GM19467 (cell line): ENCODE results near the gene ATP9B.
"Not testable (repeated sequence)": the region's sequence is repeated elsewhere in the genome, so short reads cannot be mapped to it uniquely, and the experiment has no call there.

Experiments used
- ATAC-seq: cut with Tn5 transposase; IDR thresholded peaks from one replicate; pipeline ENCODE4 v1.9.1; 2021; ENCODE audit warnings: mild to moderate bottlenecking, moderate library complexity; ENCODE audit not compliant: unreplicated experiment

Gene ATP9B

DNA sequence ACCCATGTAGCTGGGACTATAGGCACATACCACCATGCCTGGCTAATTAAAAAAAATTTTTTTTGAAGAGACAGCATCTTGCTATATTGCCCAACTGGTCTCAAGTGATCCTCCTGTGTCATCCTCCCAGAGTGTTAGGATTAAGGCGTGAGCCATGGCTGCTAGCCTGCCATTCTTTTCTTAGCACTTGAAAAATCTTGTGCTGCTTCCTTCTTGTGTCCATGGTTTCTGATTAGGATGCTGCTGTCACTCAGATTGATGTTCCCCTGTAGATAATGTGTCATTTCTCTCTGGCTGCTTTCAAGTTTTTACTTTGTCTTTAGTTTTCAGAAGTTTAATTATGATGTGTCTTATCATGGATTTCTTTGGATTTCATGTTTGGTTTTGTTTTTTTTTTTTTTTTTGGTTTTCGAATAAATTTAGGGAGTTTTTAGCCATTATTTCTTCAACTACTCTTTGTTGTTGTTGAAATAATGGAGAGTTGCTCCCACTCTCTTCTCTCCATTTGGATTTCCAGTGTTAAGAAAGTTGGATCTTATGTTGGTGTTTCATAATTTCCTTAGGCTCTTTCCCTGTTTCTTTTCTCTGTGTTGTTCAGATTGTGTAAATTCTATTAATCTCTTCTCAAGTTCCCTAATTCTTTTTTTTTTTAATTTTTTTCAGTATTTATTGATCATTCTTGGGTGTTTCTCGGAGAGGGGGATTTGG is 2.5 kb downstream of the ATP9B start:
- ATAC-seq: no peak

- ATAC-seq: not testable (repeated sequence)
Measured at GRCh38 chr18:79072655-79073054, 3.5 kb downstream of the ATP9B start.

DNA sequence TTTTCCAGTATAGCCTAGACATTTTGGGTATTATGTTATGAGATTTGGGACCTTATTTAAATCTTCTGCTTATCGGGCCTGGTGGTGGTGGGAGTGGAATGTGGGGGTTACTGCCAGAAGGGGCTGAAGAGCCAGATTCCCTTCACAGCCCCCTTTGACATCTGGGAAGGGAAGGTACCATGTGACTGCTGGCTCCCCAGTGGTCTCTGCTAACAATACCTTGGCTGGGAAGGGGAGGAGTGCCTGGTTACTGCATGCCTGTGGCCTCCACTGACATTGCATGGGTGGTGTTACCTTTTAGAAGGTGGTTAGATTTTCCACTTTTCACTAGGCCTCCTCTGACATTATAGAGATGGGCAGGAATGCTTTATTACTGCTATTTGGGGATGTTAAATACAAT is 8.0 kb downstream of the ATP9B start:
- ATAC-seq: no peak

DNA sequence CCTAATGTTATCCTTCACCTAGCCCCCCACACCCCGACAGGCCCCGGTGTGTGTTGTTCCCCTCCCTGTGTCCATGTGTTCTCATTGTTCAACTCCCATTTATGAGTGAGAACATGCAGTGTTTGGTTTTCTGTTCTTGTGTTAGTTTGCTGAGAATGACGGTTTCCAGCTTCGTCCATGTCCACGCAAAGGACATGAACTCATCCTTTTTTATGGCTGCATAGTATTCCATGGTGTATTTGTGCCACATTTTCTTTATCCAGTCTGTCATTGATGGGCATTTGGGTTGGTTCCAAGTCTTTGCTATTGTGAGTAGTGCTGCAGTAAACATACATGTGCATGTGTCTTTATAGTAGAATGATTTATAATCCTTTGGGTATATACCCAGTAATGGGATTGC is 9.6 kb downstream of the ATP9B start:
- not testable (repeated sequence) for ATAC-seq

- ATAC-seq: no peak
Measured at GRCh38 chr18:79092874-79093273, 23.7 kb downstream of the ATP9B start.

GRCh38 chr18:79093986-79094385 is 24.8 kb downstream of the ATP9B start:
- ATAC-seq: no peak

GRCh38 chr18:79095216-79095615 is 26.0 kb downstream of the ATP9B start:
- ATAC-seq: no peak

GRCh38 chr18:79100944-79101343 is 31.8 kb downstream of the ATP9B start:
- no peak for ATAC-seq

DNA sequence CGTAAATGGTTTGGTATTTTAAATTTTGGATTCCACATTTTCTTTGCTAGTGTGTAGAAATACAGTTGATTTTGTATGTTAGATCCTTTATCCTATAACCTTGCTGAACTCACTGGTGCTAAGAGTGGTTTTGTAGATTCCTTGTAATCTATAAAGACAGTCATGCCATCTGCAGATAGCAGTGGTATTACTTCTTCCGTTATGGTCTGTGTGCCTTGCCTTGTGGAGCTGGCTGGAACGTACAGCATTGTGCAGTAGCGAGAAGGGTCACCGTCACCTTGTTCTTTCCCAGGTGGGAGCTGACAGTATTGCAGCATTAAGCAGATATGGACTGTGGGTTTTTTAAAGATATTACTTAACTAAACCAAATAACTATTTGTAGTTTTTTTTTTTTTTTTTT is 33.7 kb downstream of the ATP9B start:
- ATAC-seq: no peak

DNA sequence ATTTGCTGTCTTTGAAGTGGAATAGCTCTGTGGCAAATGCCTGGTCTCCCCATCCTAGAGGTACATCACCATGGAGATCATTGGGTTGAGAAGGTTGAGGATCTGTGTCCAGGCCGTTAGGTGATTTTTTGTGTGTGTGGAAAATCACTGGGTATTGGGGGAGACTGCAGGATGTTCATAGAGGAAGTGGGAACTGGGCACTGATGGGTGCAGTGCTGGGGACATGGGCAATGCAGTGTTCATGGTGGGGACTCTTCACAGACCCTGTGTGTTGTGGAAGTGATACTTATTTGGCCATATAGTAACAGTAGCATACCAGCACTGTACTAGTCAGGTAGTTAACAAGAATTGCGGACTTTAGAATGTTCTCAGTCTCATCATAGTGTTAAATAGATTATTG is 34.9 kb downstream of the ATP9B start:
- ATAC-seq: no peak

- no peak for ATAC-seq
Measured at GRCh38 chr18:79105455-79105854, 36.3 kb downstream of the ATP9B start.

DNA sequence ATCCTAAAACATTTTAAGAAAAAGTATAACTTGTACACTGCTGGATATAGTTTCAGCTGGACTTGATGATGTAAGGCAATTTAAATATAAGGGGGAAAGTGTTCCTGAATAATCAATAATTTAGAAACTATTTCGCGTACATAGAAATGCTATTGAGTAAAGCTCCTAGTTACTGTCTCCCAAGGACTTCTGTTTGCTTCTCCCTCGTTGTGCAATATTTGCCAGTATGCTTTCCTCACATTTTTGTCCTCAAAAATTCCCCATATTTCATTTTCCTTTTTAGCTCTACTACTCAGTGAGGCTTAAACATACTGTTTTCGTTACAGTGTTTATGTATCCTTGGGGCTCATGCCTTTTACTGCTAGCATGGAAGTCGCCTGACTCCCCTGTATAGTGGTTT is 36.9 kb downstream of the ATP9B start:
- ATAC-seq: no peak

- no peak for ATAC-seq
Measured at GRCh38 chr18:79107886-79108285, 38.7 kb downstream of the ATP9B start.

GRCh38 chr18:79108549-79109215 is 39.5 kb downstream of the ATP9B start:
- ATAC-seq: no peak

GRCh38 chr18:79111483-79111882 is 42.3 kb downstream of the ATP9B start:
- no peak for ATAC-seq

DNA sequence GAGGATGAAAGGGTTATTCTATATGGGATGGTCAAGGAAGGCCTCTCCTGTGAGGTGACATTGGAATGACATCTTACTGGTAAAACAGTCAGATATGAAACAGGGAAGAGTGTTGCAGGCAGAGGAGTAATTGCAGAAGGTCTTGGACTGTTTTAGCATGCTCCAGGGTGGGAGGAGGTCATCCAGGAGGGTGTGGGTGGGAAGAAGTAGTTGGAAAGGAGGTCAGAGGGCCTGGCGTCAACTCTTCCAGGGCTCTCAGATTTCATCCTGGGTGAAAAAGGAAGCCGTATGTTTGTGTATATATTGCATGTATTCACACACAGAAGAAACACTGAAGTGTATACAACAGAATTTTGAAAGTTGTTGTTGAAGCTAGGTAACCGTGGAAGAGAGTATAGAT is 48.2 kb downstream of the ATP9B start:
- no peak for ATAC-seq

DNA sequence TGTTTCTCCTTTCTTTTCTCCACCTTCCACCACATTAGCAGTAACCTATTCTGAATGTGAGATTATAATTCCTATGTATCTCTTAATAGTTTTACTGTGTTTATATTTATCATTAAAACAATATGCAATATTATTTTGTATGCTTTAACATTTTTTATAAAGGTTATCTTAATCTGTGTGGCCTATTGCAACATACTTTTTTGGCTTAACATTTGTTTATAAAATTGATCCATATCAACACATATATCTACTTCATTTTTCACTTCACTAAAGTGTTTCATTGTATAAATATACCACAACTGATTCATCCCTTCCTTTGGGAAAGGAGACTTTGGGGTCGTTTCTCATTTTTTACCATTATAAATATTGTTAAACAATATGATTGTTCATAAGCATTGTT is 48.6 kb downstream of the ATP9B start:
- no peak for ATAC-seq

DNA sequence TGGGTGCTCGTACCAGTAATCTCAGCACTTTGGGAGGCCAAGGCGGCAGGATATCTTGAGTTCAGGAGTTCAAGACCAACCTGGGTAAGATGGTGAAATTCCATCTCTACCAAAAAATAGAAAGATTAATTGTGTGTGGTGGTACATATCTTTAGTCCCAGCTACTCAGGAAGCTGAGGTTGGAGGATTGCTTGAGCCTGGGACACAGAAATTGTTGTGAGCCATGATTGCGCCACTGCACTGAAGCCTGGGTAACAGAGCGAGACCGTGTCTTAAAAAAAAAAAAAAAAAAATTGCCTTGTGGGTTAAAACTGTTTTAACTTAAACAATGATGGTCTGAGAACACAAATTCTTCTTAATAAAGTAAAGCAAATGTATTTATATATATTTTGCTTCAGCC is 49.6 kb downstream of the ATP9B start:
- ATAC-seq: no peak

DNA sequence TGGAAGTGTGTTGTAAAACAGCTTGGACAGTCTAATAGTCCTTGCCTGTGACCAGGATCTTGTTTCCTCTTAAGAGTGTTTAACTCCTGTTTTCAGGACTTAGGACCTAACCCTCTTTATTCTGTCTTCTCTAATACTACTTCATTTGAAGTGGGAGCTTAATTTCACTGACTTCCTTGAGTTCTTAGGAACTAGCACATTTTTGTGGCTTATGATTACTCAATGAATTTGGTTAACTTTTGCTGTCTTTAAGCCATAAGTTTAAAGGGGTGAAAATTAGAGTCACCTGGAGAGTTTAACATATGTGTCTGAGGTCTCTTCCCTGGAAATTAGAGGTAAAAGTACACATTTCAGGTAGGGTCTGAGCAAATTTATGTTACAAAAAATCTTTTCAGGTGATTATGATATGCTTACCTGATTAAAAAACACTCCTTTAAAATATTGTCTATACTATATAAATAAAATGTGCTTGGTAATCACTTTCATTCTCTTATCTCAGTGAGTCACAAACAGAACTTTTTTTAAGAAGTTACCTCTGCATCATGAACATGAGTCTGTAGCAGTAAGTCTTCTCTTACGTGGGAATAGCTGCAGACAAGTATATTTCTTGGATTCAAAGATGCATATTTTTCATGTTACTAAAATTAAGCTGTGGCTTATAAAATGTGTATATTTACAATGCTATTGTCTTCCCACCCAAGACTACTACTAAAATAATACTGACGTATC is 52.7 kb downstream of the ATP9B start:
- ATAC-seq: no peak

DNA sequence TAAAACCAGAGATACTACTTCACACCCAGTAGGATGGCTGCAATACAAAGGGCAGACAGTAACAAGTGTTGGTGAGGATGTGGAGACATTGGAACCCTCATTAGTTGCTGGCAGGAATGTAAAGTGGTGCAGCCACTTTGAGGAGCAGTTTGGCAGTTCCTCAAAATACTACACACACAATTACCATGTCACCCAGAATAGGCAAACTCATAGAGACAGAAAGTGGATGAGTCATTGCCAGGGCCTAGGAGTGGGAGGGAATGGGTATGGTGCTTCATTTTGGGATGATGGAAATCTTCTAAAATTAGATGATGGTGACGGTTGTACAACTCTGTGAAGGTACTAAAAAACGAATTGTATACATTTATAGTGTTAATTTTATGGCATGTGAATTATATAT is 54.8 kb downstream of the ATP9B start:
- ATAC-seq: no peak

GRCh38 chr18:79129120-79129519 is 59.9 kb downstream of the ATP9B start:
- no peak for ATAC-seq

- no peak for ATAC-seq
Measured at GRCh38 chr18:79133724-79134123, 64.5 kb downstream of the ATP9B start.
